ENCODE results near the gene COPZ1. TPM values are rescaled to one million over a fixed set of nuclear protein-coding genes. Genes with fewer than 3 reads are reported as not detected.

The COPZ1 gene
- total RNA-seq, 1 experiment from 2014 or later, result 104 TPM

- H2AFZ ChIP-seq (ENCODE audit: low read length), result no peak overlapping the region
- no peak overlapping the region for H3K23ac ChIP-seq (ENCODE audit: insufficient read length, low read depth, low read length)
- no peaks in the 10 kb centered on the region for H3K9me3 ChIP-seq (ENCODE audit: control insufficient read depth, low read depth, low read length)
- no peaks in the 10 kb centered on the region; the same call in 1 of the 2 replicates for H3K27me3 ChIP-seq (ENCODE audit: insufficient read depth, low read length)
- no peak for DNase-seq
- H2BK15ac ChIP-seq (ENCODE audit: low read depth, low read length), result no peak overlapping the region
- H4K5ac ChIP-seq (ENCODE audit: insufficient read length, low read depth, low read length), result no peak overlapping the region
- Mint-ChIP-seq H3K9me3 (no peaks in the 10 kb centered on the region), H3K4me1 (peaks cover 19 to 24% of the 10 kb centered on the region in 2 experiments), H3K27ac (peak overlapping the region in 1 of 3 experiments; percentile 62; a peak in 1 of 7 replicates), H3K4me3 (no peak overlapping the region), H3K27me3 (ENCODE audit: low read depth) (no peaks in the 10 kb centered on the region), H3K36me3 (ENCODE audit: insufficient read depth in 1 of 3, low read depth in 3 of 3) (peaks cover 0 to 2% (median 0%) of the 10 kb centered on the region in 3 experiments; a peak in 2 of 7 replicates)
- H3K4me1 ChIP-seq (ENCODE audit: insufficient read depth, low read length), result no peaks in the 10 kb centered on the region
- no peak overlapping the region for H3K4ac ChIP-seq (ENCODE audit: low read depth, low read length)
- no peak overlapping the region for H3K18ac ChIP-seq (ENCODE audit: insufficient read length, low read depth, low read length)
- H3K4me2 ChIP-seq (ENCODE audit: insufficient read depth, insufficient read length, low read length), result no peak overlapping the region
- H2BK5ac ChIP-seq (ENCODE audit: insufficient read length, low read length), result no peak overlapping the region
- H2AK5ac ChIP-seq (ENCODE audit: insufficient read length, low read length), result no peak overlapping the region
- no CpG with 5 or more reads among the region's 5 CpGs for WGBS (ENCODE audit: extremely low coverage, insufficient read length, low lambda C conversion rate)
- H3K14ac ChIP-seq (ENCODE audit: insufficient read depth, low read length), result no peak overlapping the region
- H4K91ac ChIP-seq (ENCODE audit: insufficient read length, low read depth, low read length), result no peak overlapping the region
- no peaks in the 10 kb centered on the region for H4K20me1 ChIP-seq (ENCODE audit: control insufficient read depth, insufficient read depth, insufficient read length)
- H2BK20ac ChIP-seq (ENCODE audit: low read depth, low read length, poor library complexity, severe bottlenecking), result no peak overlapping the region
- no peak overlapping the region for H2BK120ac ChIP-seq (ENCODE audit: low read depth, low read length, poor library complexity, severe bottlenecking)
- H3T11ph ChIP-seq (ENCODE audit: low read length), result no peak overlapping the region
- H3K79me2 ChIP-seq (ENCODE audit: insufficient read depth, low read length), result no peaks in the 10 kb centered on the region; the same call in 1 of the 2 replicates
- no peak overlapping the region for H3K9ac ChIP-seq (ENCODE audit: extremely low read depth, insufficient read length, low read length)
- no peak overlapping the region for H3K27ac ChIP-seq (ENCODE audit: insufficient read length, low read depth, low read length)
- no peak overlapping the region for H3K56ac ChIP-seq (ENCODE audit: insufficient read length, low read depth, low read length)
- H2BK12ac ChIP-seq (ENCODE audit: insufficient read length, low read depth, low read length), result no peak overlapping the region
- no peak overlapping the region for H4K8ac ChIP-seq (replicated peaks; ENCODE audit: insufficient read length, low read depth, low read length)
- H3K23me2 ChIP-seq (ENCODE audit: insufficient read length, low read depth, low read length, poor library complexity, severe bottlenecking), result no peaks in the 10 kb centered on the region
- no peak for TF ChIP-seq CTCF (conservative IDR thresholded peaks at IDR 0.05)
- no peaks in the 10 kb centered on the region for H3K79me1 ChIP-seq (ENCODE audit: insufficient read depth, low read depth, low read length, poor library complexity, severe bottlenecking)
Observed at GRCh38 chr12:54331461-54331860, 6.5 kb downstream of the COPZ1 start.

All from H9 (cell line).